Keratinocyte (primary cell): ENCODE data around the gene PTK6. TPM values are rescaled to one million over a fixed set of nuclear protein-coding genes. Genes with fewer than 3 reads are reported as not detected.

ENCODE experiments used
- DNase-seq: peaks from one replicate; pipeline ENCODE4 v3.0.0-alpha.2; 2011; ENCODE audit warnings: low read depth, missing footprints, low spot score
- FAIRE-seq: peaks from 2 replicates; lab custom pipeline; 2011; peaks lifted over from hg19 to GRCh38; lab: Jason Lieb, UNC
- H2AFZ ChIP-seq: 2 replicates; pipeline ENCODE4 v1.6.0; 2012; ENCODE audit warnings: low read length, control low read depth, inconsistent platforms; ENCODE audit not compliant: control insufficient read depth
- H3K27ac ChIP-seq: 2 replicates; pipeline ENCODE4 v1.5.1; 2011; ENCODE audit warnings: low read length; ENCODE audit not compliant: control insufficient read depth, insufficient read depth
- H3K27me3 ChIP-seq: 3 replicates; pipeline ENCODE4 v1.6.0; 2011; ENCODE audit warnings: low read length; ENCODE audit not compliant: control insufficient read depth, insufficient read depth; ENCODE audit errors: extremely low read depth
- H3K36me3 ChIP-seq, 2 experiments: 2 replicates in 1 of 2; 3 replicates in 1 of 2; pipeline ENCODE4 v1.5.1; 2011; ENCODE audit warnings: low read length in 2 of 2, mild to moderate bottlenecking in 1 of 2; ENCODE audit not compliant: control insufficient read depth in 2 of 2, insufficient read depth in 2 of 2; ENCODE audit errors: extremely low read depth in 1 of 2
- H3K4me1 ChIP-seq: 3 replicates; pipeline ENCODE4 v1.5.1; 2011; ENCODE audit warnings: low read length; ENCODE audit not compliant: control insufficient read depth, insufficient read depth; ENCODE audit errors: extremely low read depth
- H3K4me2 ChIP-seq: 3 replicates; pipeline ENCODE4 v1.6.0; 2011; ENCODE audit warnings: low read depth, low read length; ENCODE audit not compliant: control insufficient read depth, insufficient read depth; ENCODE audit errors: extremely low read depth
- H3K4me3 ChIP-seq, 3 experiments: fragments of 200-600 bp in 1 of 3; sonication (generic) in 1 of 3; 2 replicates in 2 of 3; 3 replicates in 1 of 3; pipeline ENCODE4 v1.5.1; 2011 to 2016; ENCODE audit warnings: low read length in 3 of 3, mild to moderate bottlenecking in 3 of 3, control low read depth in 2 of 3, inconsistent platforms in 1 of 3, low read depth in 1 of 3, mixed read lengths in 1 of 3, mixed run types in 1 of 3, moderate library complexity in 1 of 3; ENCODE audit not compliant: control insufficient read depth in 2 of 3, insufficient read depth in 2 of 3; ENCODE audit errors: extremely low read depth in 1 of 3
- H3K79me2 ChIP-seq: 2 replicates; pipeline ENCODE4 v1.6.0; 2012; ENCODE audit warnings: low read length; ENCODE audit not compliant: control insufficient read depth, insufficient read depth
- H3K9ac ChIP-seq: 3 replicates; pipeline ENCODE4 v1.6.0; 2011; ENCODE audit warnings: low read length; ENCODE audit not compliant: control insufficient read depth, insufficient read depth; ENCODE audit errors: extremely low read depth
- H3K9me1 ChIP-seq: 3 replicates; pipeline ENCODE4 v1.6.0; 2011; ENCODE audit warnings: low read length; ENCODE audit not compliant: control insufficient read depth, insufficient read depth; ENCODE audit errors: extremely low read depth
- H3K9me3 ChIP-seq: 2 replicates; pipeline ENCODE4 v1.5.1; 2012; ENCODE audit warnings: low read depth, low read length; ENCODE audit not compliant: control insufficient read depth
- H4K20me1 ChIP-seq: 3 replicates; pipeline ENCODE4 v1.6.0; 2011; ENCODE audit warnings: low read length; ENCODE audit not compliant: control insufficient read depth, insufficient read depth; ENCODE audit errors: extremely low read depth
- EZH2 ChIP-seq: IDR thresholded peaks from one replicate; pipeline ENCODE4 v1.6.1; 2012; ENCODE audit warnings: inconsistent platforms, mild to moderate bottlenecking, low read length, moderate library complexity
- dilution Hi-C: fragments of 300-500 bp; cut with MboI; formaldehyde crosslinking; loops from one replicate; pipeline ENCODE4 v1.7.0; 2020; ENCODE audit warnings: low sequenced_read_pairs; ENCODE audit not compliant: extremely low pct_ligation_motif_present
- polyA plus RNA-seq, 5 experiments: library from polyadenylated mRNA; depleted of rRNA in 3 of 5; stranded (reverse) in 3 of 5; stranded (forward) in 1 of 5; unstranded in 1 of 5; fragments of >200 nt; gene quantifications; 1 replicate in 1 of 5; 2 replicates in 3 of 5; 3 replicates in 1 of 5; pipeline versions ENCODE4 v1.2.1 to v1.2.3, GENCODE V29; 2011 to 2012; ENCODE audit warnings: missing spikeins in 2 of 5, low read depth in 1 of 5, low replicate concordance in 1 of 5
- TF ChIP-seq, protein P1 (sequence below), 3 experiments: IDR thresholded peaks in 1 of 3; conservative IDR thresholded peaks in 1 of 3; optimal IDR thresholded peaks in 1 of 3; 2 replicates in 2 of 3; 3 replicates in 1 of 3; pipeline versions ENCODE3 to v1.5.1; 2011; ENCODE audit warnings: low read length in 3 of 3, mild to moderate bottlenecking in 3 of 3, moderate library complexity in 2 of 3, control low read depth in 1 of 3, inconsistent platforms in 1 of 3; ENCODE audit not compliant: insufficient read depth in 2 of 3; ENCODE audit errors: extremely low read depth in 1 of 3

The PTK6 gene
- polyA plus RNA-seq, 1 donor (not counting 4 experiments of a cell fraction or from before 2014, with no cell fraction given), result 28.5 TPM

DNA sequence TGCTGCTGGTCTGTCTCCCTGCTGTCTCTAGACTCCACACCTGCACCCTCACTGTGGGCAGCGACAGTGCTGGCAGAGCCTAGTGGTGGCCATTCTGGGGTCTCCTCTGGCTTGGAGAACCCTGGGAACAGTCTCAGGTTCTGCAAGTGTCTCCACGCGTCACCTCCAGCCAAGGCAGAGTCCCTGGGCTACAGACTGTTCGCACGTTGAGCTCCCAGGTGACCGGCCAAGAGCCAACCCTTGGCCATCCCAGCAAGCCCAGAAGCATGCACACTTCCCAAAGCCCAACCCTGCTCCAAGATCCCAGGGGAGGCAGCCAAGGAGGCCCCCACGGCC is 43.1 kb downstream of the PTK6 start:
- Histone ChIP-seq H3K9me1 (no peaks in the 10 kb centered on the region), H2AFZ (no peak overlapping the region), H3K4me3 (no peak overlapping the region), H3K9ac (no peak overlapping the region), H3K27ac (no peak overlapping the region), H3K27me3 (peaks cover 31% of the 10 kb centered on the region), H3K4me1 (peaks cover 2% of the 10 kb centered on the region), H3K9me3 (no peaks in the 10 kb centered on the region), H3K4me2 (no peak overlapping the region), H3K36me3 (no peaks in the 10 kb centered on the region), H3K79me2 (no peaks in the 10 kb centered on the region), H4K20me1 (no peaks in the 10 kb centered on the region)
- FAIRE-seq, result no peak
- no peak for DNase-seq
- dilution Hi-C loops, result no loop called here
- TF ChIP-seq, protein P1, sequence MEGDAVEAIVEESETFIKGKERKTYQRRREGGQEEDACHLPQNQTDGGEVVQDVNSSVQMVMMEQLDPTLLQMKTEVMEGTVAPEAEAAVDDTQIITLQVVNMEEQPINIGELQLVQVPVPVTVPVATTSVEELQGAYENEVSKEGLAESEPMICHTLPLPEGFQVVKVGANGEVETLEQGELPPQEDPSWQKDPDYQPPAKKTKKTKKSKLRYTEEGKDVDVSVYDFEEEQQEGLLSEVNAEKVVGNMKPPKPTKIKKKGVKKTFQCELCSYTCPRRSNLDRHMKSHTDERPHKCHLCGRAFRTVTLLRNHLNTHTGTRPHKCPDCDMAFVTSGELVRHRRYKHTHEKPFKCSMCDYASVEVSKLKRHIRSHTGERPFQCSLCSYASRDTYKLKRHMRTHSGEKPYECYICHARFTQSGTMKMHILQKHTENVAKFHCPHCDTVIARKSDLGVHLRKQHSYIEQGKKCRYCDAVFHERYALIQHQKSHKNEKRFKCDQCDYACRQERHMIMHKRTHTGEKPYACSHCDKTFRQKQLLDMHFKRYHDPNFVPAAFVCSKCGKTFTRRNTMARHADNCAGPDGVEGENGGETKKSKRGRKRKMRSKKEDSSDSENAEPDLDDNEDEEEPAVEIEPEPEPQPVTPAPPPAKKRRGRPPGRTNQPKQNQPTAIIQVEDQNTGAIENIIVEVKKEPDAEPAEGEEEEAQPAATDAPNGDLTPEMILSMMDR (optimal IDR thresholded peaks at IDR 0.05 in 1 of 3, IDR thresholded peaks at IDR 0.05 in 1 of 3, conservative IDR thresholded peaks at IDR 0.05 in 1 of 3; ENCODE audit: extremely low read depth in 1 of 3, insufficient read depth in 2 of 3, low read length in 3 of 3), result no peak
- TF ChIP-seq EZH2, result no peak

DNA sequence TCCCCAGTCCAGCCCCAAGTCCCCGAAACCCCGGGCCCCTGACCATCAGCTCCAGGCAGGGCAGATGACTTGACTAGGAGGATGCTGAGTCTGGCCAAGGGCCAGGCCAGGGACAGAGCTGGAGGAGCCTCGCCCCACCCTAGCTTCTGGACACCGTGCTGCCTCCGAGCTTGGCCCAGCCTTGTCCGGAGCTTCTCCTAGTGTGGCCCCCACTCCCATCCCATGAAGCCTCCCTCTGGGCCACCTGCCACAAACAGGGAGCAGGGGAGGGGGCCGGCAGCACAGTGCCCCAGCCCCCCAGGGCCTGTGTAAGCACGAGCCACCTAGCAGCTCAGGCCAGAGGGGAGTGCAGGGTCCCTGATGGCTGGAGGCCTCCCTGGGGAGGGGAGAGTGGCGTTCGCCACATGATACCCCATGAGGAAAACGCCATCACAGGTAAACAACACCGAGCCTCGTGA is 43.6 kb downstream of the PTK6 start:
- no peak for DNase-seq

More for the DNA sequence above, 43.6 kb downstream of the PTK6 start:
- H3K27ac ChIP-seq, result no peak overlapping the region
- no peak for FAIRE-seq
- H3K9me1 ChIP-seq, result no peaks in the 10 kb centered on the region
- no peak overlapping the region for H3K4me3 ChIP-seq
- H3K79me2 ChIP-seq, result no peaks in the 10 kb centered on the region
- no peaks in the 10 kb centered on the region for H3K36me3 ChIP-seq
- no peak overlapping the region for H3K9ac ChIP-seq
- H3K4me1 ChIP-seq, result peaks cover 2% of the 10 kb centered on the region
- no peaks in the 10 kb centered on the region for H3K9me3 ChIP-seq
- no peaks in the 10 kb centered on the region for H4K20me1 ChIP-seq
- peaks cover 35% of the 10 kb centered on the region for H3K27me3 ChIP-seq
- H2AFZ ChIP-seq, result no peak overlapping the region
- H3K4me2 ChIP-seq, result no peak overlapping the region
- dilution Hi-C loops, result no loop called here
- TF ChIP-seq, protein P1 (optimal IDR thresholded peaks at IDR 0.05 in 1 of 3, IDR thresholded peaks at IDR 0.05 in 1 of 3, conservative IDR thresholded peaks at IDR 0.05 in 1 of 3; ENCODE audit: extremely low read depth in 1 of 3, insufficient read depth in 2 of 3, low read length in 3 of 3), result no peak
- no peak for TF ChIP-seq EZH2
